HepG2 (cell line): ENCODE measurements around the gene LCP2. TPM values are rescaled to one million over a fixed set of nuclear protein-coding genes. Genes with fewer than 3 reads are reported as not detected.

Experiments used
- ATAC-seq: fragments of 200-7000 bp; cut with Tn5 transposase; 3 replicates; pipeline ENCODE4 v1.9.1; 2020; ENCODE audit warnings: mild to moderate bottlenecking, moderate library complexity
- BruUV-seq: library from RNA; stranded (reverse); fragments of 400-500 nt; replicated peaks from 2 replicates; lab custom pipeline; 2021; lab: Mats Ljungman, UMichigan
- CTCF ChIA-PET: fragments of 300-600 bp; formaldehyde crosslinking; extraction: SDS; loops from one replicate; lab custom pipeline; 2021; ENCODE audit warnings: low total read pairs, inconsistent platforms, low intra/inter-chr PET ratio; lab: Yijun Ruan, JAX
- POLR2A ChIA-PET: fragments of 350-600 bp; sonication (Branson Sonifier 250); formaldehyde crosslinking; loops from one replicate; lab custom pipeline; 2020; ENCODE audit warnings: antibody characterized with exemption, inconsistent platforms; lab: Yijun Ruan, JAX
- DNase-seq: peaks from one replicate; pipeline ENCODE4 v3.0.0-alpha.2; 2015; ENCODE audit warnings: low spot score
- FAIRE-seq: peaks from 3 replicates; lab custom pipeline; 2011; peaks lifted over from hg19 to GRCh38; lab: Jason Lieb, UNC
- H2AFZ ChIP-seq: one replicate; pipeline ENCODE4 v1.6.1; 2011; ENCODE audit warnings: low read length, inconsistent platforms
- H3K27ac ChIP-seq: fragments of 300-600 bp; 3 replicates; pipeline ENCODE4 v1.8.0; 2011; ENCODE audit warnings: mixed run types, mild to moderate bottlenecking, mixed read lengths, low read length, inconsistent platforms; ENCODE audit not compliant: insufficient read depth; ENCODE audit errors: extremely low read length
- H3K27me3 ChIP-seq, 2 experiments: fragments of 200-600 bp in 1 of 2; 2 replicates in 1 of 2; 3 replicates in 1 of 2; pipeline versions ENCODE4 v1.6.0 to v1.8.0; 2011; ENCODE audit warnings: low read length in 2 of 2, mild to moderate bottlenecking in 2 of 2, moderate library complexity in 2 of 2, inconsistent platforms in 1 of 2; ENCODE audit not compliant: insufficient read depth in 2 of 2, control insufficient read depth in 1 of 2
- H3K36me3 ChIP-seq, 2 experiments: fragments of 200-600 bp in 1 of 2; replicated peaks in 1 of 2; 2 replicates in 1 of 2; 3 replicates in 1 of 2; pipeline versions ENCODE4 v1.5.1 to v1.8.0; 2011; ENCODE audit warnings: low read length in 2 of 2, inconsistent platforms in 1 of 2; ENCODE audit not compliant: insufficient read depth in 2 of 2, control insufficient read depth in 1 of 2
- H3K4me1 ChIP-seq: 2 replicates; pipeline ENCODE4 v1.5.1; 2012; ENCODE audit warnings: low read length, inconsistent platforms; ENCODE audit not compliant: insufficient read depth
- H3K4me2 ChIP-seq: 2 replicates; pipeline ENCODE4 v1.6.0; 2011; ENCODE audit warnings: low read depth, low read length, inconsistent platforms
- H3K4me3 ChIP-seq, 3 experiments: fragments of 200-600 bp in 1 of 3; sonication (generic), shearing (Covaris generic) in 1 of 3; replicated peaks in 1 of 3; 2 replicates each; pipeline ENCODE4 v1.5.1; 2011 to 2016; ENCODE audit warnings: low read length in 3 of 3, inconsistent platforms in 2 of 3, low read depth in 2 of 3, mild to moderate bottlenecking in 2 of 3, control low read depth in 1 of 3, mixed read lengths in 1 of 3; ENCODE audit not compliant: insufficient read depth in 1 of 3
- H3K79me2 ChIP-seq: one replicate; pipeline ENCODE4 v1.6.1; 2011; ENCODE audit warnings: low read length, inconsistent platforms; ENCODE audit not compliant: insufficient read depth
- H3K9ac ChIP-seq: 2 replicates; pipeline ENCODE4 v1.6.0; 2011; ENCODE audit warnings: mild to moderate bottlenecking, low read depth, low read length, inconsistent platforms; ENCODE audit not compliant: insufficient read depth
- H3K9me3 ChIP-seq: 2 replicates; pipeline ENCODE4 v1.5.1; 2012; ENCODE audit warnings: mild to moderate bottlenecking, low read length
- H4K20me1 ChIP-seq: 2 replicates; pipeline ENCODE4 v1.6.0; 2011; ENCODE audit warnings: inconsistent platforms, mild to moderate bottlenecking, low read length, moderate library complexity; ENCODE audit not compliant: insufficient read depth
- GATAD1 ChIP-seq: IDR thresholded peaks from 2 replicates; pipeline ENCODE4 v1.6.1; 2016; ENCODE audit warnings: missing genetic modification reagents, missing compliant biosample characterization
- GMEB2 ChIP-seq: IDR thresholded peaks from 2 replicates; pipeline ENCODE4 v1.6.1; 2016; ENCODE audit warnings: missing biosample characterization, missing genetic modification reagents, low read depth
- NCOA2 ChIP-seq: sonication (generic); formaldehyde crosslinking; IDR thresholded peaks from 2 replicates; pipeline ENCODE4 v1.8.0; 2022; ENCODE audit warnings: inconsistent platforms
- NFIB ChIP-seq: sonication (generic); formaldehyde crosslinking; IDR thresholded peaks from 2 replicates; pipeline ENCODE4 v1.9.0; 2021; ENCODE audit warnings: missing genetic modification reagents, mild to moderate bottlenecking, borderline replicate concordance
- ZNF317 ChIP-seq: sonication (generic); formaldehyde crosslinking; IDR thresholded peaks from 2 replicates; pipeline ENCODE4 v1.5.0; 2020; ENCODE audit warnings: mild to moderate bottlenecking, missing genetic modification reagents
- ZNF761 ChIP-seq: sonication (generic); formaldehyde crosslinking; conservative IDR thresholded peaks from 2 replicates; pipeline ENCODE4 v1.4.0; 2020; ENCODE audit warnings: mild to moderate bottlenecking, missing genetic modification reagents
- ZSCAN20 ChIP-seq: sonication (generic); formaldehyde crosslinking; IDR thresholded peaks from 2 replicates; pipeline ENCODE4 v1.4.0; 2020; ENCODE audit warnings: missing genetic modification reagents, mild to moderate bottlenecking, borderline replicate concordance
- WGBS: methylation state at CpG from one replicate; pipeline ENCODE4 v1.1.6; 2017; ENCODE audit warnings: low lambda C conversion rate; 5-methylcytosine and 5-hydroxymethylcytosine counted together
- in situ Hi-C: cut with HindIII; loops from 2 replicates; pipeline ENCODE4 v1.10.0; 2017; ENCODE audit warnings: low pct_unique_long_range_greater_than_20kb; ENCODE audit not compliant: extremely low pct_ligation_motif_present
- intact Hi-C: fragments of 100-400 bp; cut with micrococcal nuclease; formaldehyde crosslinking; loops from one replicate; pipeline ENCODE4 v1.10.0; 2022; ENCODE audit not compliant: unreplicated experiment
- polyA plus RNA-seq, 8 experiments: library from polyadenylated mRNA; depleted of rRNA in 3 of 8; stranded (reverse) in 7 of 8; unstranded in 1 of 8; fragments of >200 nt; fragmentation: Illumina TruSeq in 4 of 8; extraction: Trizol in 4 of 8; gene quantifications; 2 replicates each; pipeline versions ENCODE4 v1.2.1 to v1.2.3, GENCODE V29; 2011 to 2016; ENCODE audit warnings: low read depth in 4 of 8, missing spikeins in 1 of 8, mixed read lengths in 1 of 8; ENCODE audit not compliant: insufficient read depth in 1 of 8
- total RNA-seq, 5 experiments: library from RNA; depleted of rRNA; stranded (reverse); fragments of >200 nt; fragmentation: Illumina TruSeq; extraction: Trizol; gene quantifications; 2 replicates each; pipeline ENCODE4 v1.2.3, GENCODE V29; 2016; ENCODE audit warnings: low read depth in 1 of 5
- TF ChIP-seq, protein P1 (sequence below): IDR thresholded peaks from 2 replicates; pipeline ENCODE4 v1.6.1; 2016

Gene LCP2
- total and polyA plus RNA-seq, 2 of the 13 experiments (the other 11 are each of a cell fraction or from before 2014, with no cell fraction given), result not detected

DNA sequence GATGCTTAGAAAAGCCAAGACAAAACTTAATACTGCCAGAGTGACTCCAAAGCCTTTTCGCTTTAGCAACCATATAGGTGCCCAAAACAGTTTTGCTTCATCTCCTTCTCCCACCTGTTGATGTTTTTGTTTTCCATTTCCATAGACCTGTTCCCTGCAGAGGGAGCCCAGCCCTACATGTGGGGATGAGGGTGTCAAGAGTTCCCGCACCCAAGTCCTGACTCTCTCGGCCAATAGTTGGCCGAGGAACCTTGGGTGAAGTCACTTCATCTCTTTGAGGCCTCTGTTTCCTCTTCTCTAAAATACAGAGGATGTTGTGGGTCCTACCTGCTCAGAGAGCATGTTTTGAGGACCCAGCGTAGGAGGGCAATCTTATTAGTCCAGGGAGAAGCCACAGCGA lies 38.5 kb upstream of the LCP2 start (continued):
- TF ChIP-seq GMEB2 (CRISPR knock-in tag) (no peak), ZSCAN20 (no peak), NFIB (no peak)
- TF ChIP-seq, protein P1, sequence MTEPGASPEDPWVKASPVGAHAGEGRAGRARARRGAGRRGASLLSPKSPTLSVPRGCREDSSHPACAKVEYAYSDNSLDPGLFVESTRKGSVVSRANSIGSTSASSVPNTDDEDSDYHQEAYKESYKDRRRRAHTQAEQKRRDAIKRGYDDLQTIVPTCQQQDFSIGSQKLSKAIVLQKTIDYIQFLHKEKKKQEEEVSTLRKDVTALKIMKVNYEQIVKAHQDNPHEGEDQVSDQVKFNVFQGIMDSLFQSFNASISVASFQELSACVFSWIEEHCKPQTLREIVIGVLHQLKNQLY (CRISPR knock-in tag), result no peak

- ChIA-PET CTCF (no interaction called here), POLR2A (no interaction called here)
- H3K27ac ChIP-seq, result no peak overlapping the region
- WGBS, result 6% methylated on average over 5 of the region's 5 CpGs
- in situ Hi-C loops, result no loop called here
- no TSS peak for BruUV-seq
- intact Hi-C loops, result no loop called here
- DNase-seq, result no peak
- H3K9me3 ChIP-seq, result no peaks in the 10 kb centered on the region
- H3K9ac ChIP-seq, result no peak overlapping the region
- H3K4me3 ChIP-seq, result no peak overlapping the region
- no peaks in the 10 kb centered on the region for H3K4me1 ChIP-seq
- H3K79me2 ChIP-seq, result no peaks in the 10 kb centered on the region
- no peak overlapping the region for H3K4me2 ChIP-seq
- no peaks in the 10 kb centered on the region for H3K36me3 ChIP-seq
- H4K20me1 ChIP-seq, result no peaks in the 10 kb centered on the region
- H3K27me3 ChIP-seq, result peaks cover 1 to 3% of the 10 kb centered on the region in 2 experiments; a peak in 2 of 5 replicates
- ATAC-seq, result no peak
- FAIRE-seq, result no peak
- TF ChIP-seq ZNF317 (CRISPR knock-in tag) (no peak), ZNF761 (CRISPR knock-in tag) (no peak), NCOA2 (no peak), GATAD1 (no peak)
- H2AFZ ChIP-seq, result no peak overlapping the region
These were observed 37.0 kb upstream of the LCP2 start for GRCh38 chr5:170334626-170335025.
